Heart left ventricle (tissue), 16 donors: ENCODE measurements around the gene PSMB5. TPM values are rescaled to one million over a fixed set of nuclear protein-coding genes. Genes with fewer than 3 reads are reported as not detected.

ENCODE experiments used
- ATAC-seq, 4 donors: fragments of 200-7000 bp; cut with Tn5 transposase; one replicate each; pipeline ENCODE4 v1.9.1; 2020 to 2022; ENCODE audit warnings: moderate library complexity in 4 of 4, mild to moderate bottlenecking in 3 of 4, moderate number of reproducible peaks in 1 of 4
- DNase-seq, 5 donors: peaks; one replicate each; pipeline ENCODE4 v3.0.0-alpha.2; 2020
- H3K27ac ChIP-seq, 12 donors: fragments of 200-600 bp; sonication (generic) in 4 of 12; one replicate each; pipeline versions ENCODE4 v1.5.0 to v1.8.0; 2016 to 2022; ENCODE audit warnings: mild to moderate bottlenecking in 2 of 12
- H3K27me3 ChIP-seq, 9 donors: fragments of 200-600 bp; sonication (generic) in 2 of 9; one replicate each; pipeline versions ENCODE4 v1.5.1 to v1.8.0; 2016 to 2022; ENCODE audit warnings: mild to moderate bottlenecking in 3 of 9
- H3K36me3 ChIP-seq, 9 donors: fragments of 200-600 bp; sonication (generic) in 2 of 9; one replicate each; pipeline versions ENCODE4 v1.5.0 to v1.8.0; 2018 to 2022; ENCODE audit warnings: mild to moderate bottlenecking in 2 of 9
- H3K4me1 ChIP-seq, 12 donors: fragments of 200-600 bp; sonication (generic) in 4 of 12; one replicate each; pipeline versions ENCODE4 v1.5.0 to v1.8.0; 2016 to 2022; ENCODE audit warnings: mild to moderate bottlenecking in 3 of 12
- H3K4me3 ChIP-seq, 12 donors: fragments of 200-600 bp; sonication (generic) in 4 of 12; one replicate each; pipeline versions ENCODE4 v1.5.0 to v1.8.0; 2017 to 2022; ENCODE audit warnings: mild to moderate bottlenecking in 9 of 12, moderate library complexity in 4 of 12
- H3K9me3 ChIP-seq, 12 donors: fragments of 200-600 bp; sonication (generic) in 4 of 12; one replicate each; pipeline versions ENCODE4 v1.5.0 to v1.8.0; 2016 to 2022; ENCODE audit warnings: mild to moderate bottlenecking in 1 of 12
- CTCF ChIP-seq, 12 donors: fragments of 200-600 bp; sonication (generic) in 4 of 12; IDR thresholded peaks; one replicate each; pipeline versions ENCODE4 v1.5.0 to v1.8.0; 2018 to 2022; ENCODE audit warnings: antibody characterized with exemption in 12 of 12, mild to moderate bottlenecking in 5 of 12
- POLR2A ChIP-seq, 2 donors: fragments of 450-650 bp; IDR thresholded peaks; one replicate each; pipeline ENCODE4 v1.6.1; 2017; ENCODE audit warnings: antibody characterized with exemption in 2 of 2, mild to moderate bottlenecking in 2 of 2, moderate library complexity in 2 of 2
- WGBS, 4 donors: extraction: QIAGEN DNeasy Blood & Tissue Kit in 2 of 4; methylation state at CpG; one replicate each; pipeline versions ENCODE4 v1.1.5 to v1.1.7; 2013 to 2018; 5-methylcytosine and 5-hydroxymethylcytosine counted together
- intact Hi-C, 10 donors: fragments of 100-400 bp; cut with DNase I; formaldehyde crosslinking; loops; one replicate each; pipeline versions ENCODE4 v1.11.1 to v1.14.2; 2022
- polyA plus RNA-seq, 2 donors: library from polyadenylated mRNA; stranded (reverse); fragments of 200-250 nt; gene quantifications; one replicate each; pipeline ENCODE4 v1.2.3, GENCODE V29; 2013
- total RNA-seq, 9 donors: library from RNA; depleted of rRNA in 2 of 9; stranded (reverse); fragments of >200 nt in 2 of 9; fragmentation: NEBNext Ultra II Directional in 3 of 9; extraction: Animal tissue kit (Norgen Biotek cat#: 25700) in 3 of 9; gene quantifications; one replicate each; pipeline versions ENCODE4 v1.1.0 to v1.2.4, GENCODE V29; 2016 to 2023
- donor health status: ischemic (EF 13 %, LVEDD 7.1; RV severe dilation, severe dysfunction).
- donor health status: healthy with polysubstance abuse.
- donor health status: DM: no; HTN: yes; CAD: no.
- donor health status: DM: no; HTN: no; CAD: no.
- donor health status: ischemic (EF 25% LVEDD 6.9; RV normal size, moderate dysfunction).
- donor health status: ischemic (EF 25% LVEDD 5.7; RV mildly dilated, moderate dysfunction).
- donor health status: healthy.
- donor health status: DM: yes; HTN: yes; CAD: no.
- donor health status: ischemic (EF 35%, LVEDD 5.7; RV mildly dilated, moderate dysfunction).
- donor health status: nonischemic (EF 11% LVEDD 7.7; RV severe dilation, severe dysfunction).
- donor health status: DM: yes; HTN: yes; CAD: no.
- donor health status: PGD.
- donor health status: ischemic (EF 29% LVEDD 5.4; RV normal size, mild dysfunction).
- donor health status: nonischemic (EF 23%, LVEDD 6.1; RV moderate dilation, normal function).

PSMB5 gene
- total and polyA plus RNA-seq, 11 donors = 75.7 to 233 (median 122) TPM

GRCh38 chr14:23009483-23009938 lies 25.2 kb downstream of the PSMB5 start:
- H3K36me3 ChIP-seq = no peaks in the 10 kb centered on the region
- TF ChIP-seq POLR2A (IDR thresholded peaks at IDR 0.05) = no peak
- no peak for TF ChIP-seq CTCF (IDR thresholded peaks at IDR 0.05)
- ATAC-seq (no peak), DNase-seq (no peak)
- H3K27me3 ChIP-seq = no peaks in the 10 kb centered on the region
- intact Hi-C loops = no loop called here
- peaks cover 0 to 36% (median 17%) of the 10 kb centered on the region in 12 donors for H3K4me1 ChIP-seq
- no peaks in the 10 kb centered on the region for H3K9me3 ChIP-seq
- H3K4me3 ChIP-seq = peak overlapping the region; percentile 22 to 70 (median 54)
- H3K27ac ChIP-seq = peak overlapping the region; percentile 20 to 84 (median 71)
- 26 to 34% (median 32%) methylated on average over 8 of the region's 8 CpGs for WGBS, 4 donors

GRCh38 chr14:23008831-23009230 lies 25.9 kb downstream of the PSMB5 start:
- H3K27me3 ChIP-seq = no peaks in the 10 kb centered on the region
- no peaks in the 10 kb centered on the region for H3K9me3 ChIP-seq
- H3K36me3 ChIP-seq = no peaks in the 10 kb centered on the region
- peak overlapping the region in 1 of 12 donors; percentile 62 for H3K4me3 ChIP-seq
- intact Hi-C loops = no loop called here
- no peak for ATAC-seq
- WGBS, 4 donors = 47 to 59% (median 56%) methylated on average over 3 of the region's 3 CpGs
- peak overlapping the region in 1 of 12 donors; percentile 84 for H3K27ac ChIP-seq
- H3K4me1 ChIP-seq = peaks cover 0 to 36% (median 17%) of the 10 kb centered on the region in 12 donors
- no peak for TF ChIP-seq CTCF (IDR thresholded peaks at IDR 0.05)
- TF ChIP-seq POLR2A (IDR thresholded peaks at IDR 0.05) = no peak
- no peak for DNase-seq

GRCh38 chr14:23006544-23007419 lies 27.9 kb downstream of the PSMB5 start:
- DNase-seq (peak; percentile 97 to 98 (median 98)), ATAC-seq (peak; percentile 99)
- peak in 6 of 12 donors; percentile 14 to 50 (median 30) for TF ChIP-seq CTCF (IDR thresholded peaks at IDR 0.05)
- peak in 1 of 2 donors; percentile 92 for TF ChIP-seq POLR2A (IDR thresholded peaks at IDR 0.05)
- 0 to 2% (median 1%) methylated on average over 25 to 62 of the region's 62 CpGs for WGBS, 4 donors
- Histone ChIP-seq H3K27ac (peak overlapping the region; percentile 90 to 99 (median 96)), H3K36me3 (no peaks in the 10 kb centered on the region), H3K27me3 (no peaks in the 10 kb centered on the region), H3K9me3 (no peaks in the 10 kb centered on the region), H3K4me1 (peaks cover 0 to 36% (median 17%) of the 10 kb centered on the region in 12 donors), H3K4me3 (peak overlapping the region; percentile 45 to 98 (median 74))
- intact Hi-C loops = loop anchor here in 4 of 10 donors (2.0 kb wide), 1 partner anchor 28 kb away; the partner anchor contains the start of gene PSMB5 (in 4 of the 4)

- peaks cover 0 to 36% (median 17%) of the 10 kb centered on the region in 12 donors for H3K4me1 ChIP-seq
- no peaks in the 10 kb centered on the region for H3K36me3 ChIP-seq
- ATAC-seq = no peak
- TF ChIP-seq POLR2A (IDR thresholded peaks at IDR 0.05) (no peak), CTCF (IDR thresholded peaks at IDR 0.05) (no peak)
- 56 to 65% (median 63%) methylated on average over 5 of the region's 5 CpGs for WGBS, 4 donors
- no peaks in the 10 kb centered on the region for H3K9me3 ChIP-seq
- H3K27ac ChIP-seq = peak overlapping the region in 10 of 12 donors; percentile 90 to 99 (median 95)
- intact Hi-C loops = loop anchor here in 4 of 10 donors (2.0 kb wide), 1 partner anchor 29 kb away; the partner anchor contains the start of gene PSMB5 (in 4 of the 4)
- H3K4me3 ChIP-seq = peak overlapping the region in 11 of 12 donors; percentile 65 to 98 (median 76)
- no peaks in the 10 kb centered on the region for H3K27me3 ChIP-seq
- no peak for DNase-seq
Observed at GRCh38 chr14:23006188-23006534, 28.5 kb downstream of the PSMB5 start.
